Liver (tissue), 3 donors: ENCODE data around the gene PSEN1.

ENCODE experiments used
- FOXA1 ChIP-seq: IDR thresholded peaks from 2 replicates; pipeline ENCODE4 v1.6.1; 2016; ENCODE audit warnings: antibody characterized with exemption
- GABPA ChIP-seq, 2 donors: IDR thresholded peaks in 1 of 2; conservative IDR thresholded peaks in 1 of 2; 2 replicates each; pipeline ENCODE4 v1.6.1; 2016; ENCODE audit warnings: antibody characterized with exemption in 2 of 2, mild to moderate bottlenecking in 1 of 2, moderate library complexity in 1 of 2
- RAD21 ChIP-seq, 2 donors: IDR thresholded peaks; 2 replicates each; pipeline ENCODE4 v1.6.1; 2016; ENCODE audit warnings: antibody characterized with exemption in 2 of 2, mild to moderate bottlenecking in 2 of 2
- SP1 ChIP-seq: IDR thresholded peaks from 2 replicates; pipeline ENCODE4 v1.6.1; 2018; ENCODE audit warnings: antibody characterized with exemption, mild to moderate bottlenecking
- TAF1 ChIP-seq: conservative IDR thresholded peaks from 2 replicates; pipeline ENCODE4 v1.6.1; 2016; ENCODE audit warnings: antibody characterized with exemption, mild to moderate bottlenecking
- YY1 ChIP-seq: IDR thresholded peaks from 2 replicates; pipeline ENCODE4 v1.6.1; 2016; ENCODE audit warnings: antibody characterized with exemption, mild to moderate bottlenecking
- TF ChIP-seq, protein P1 (sequence below): fragments of 150-350 bp; IDR thresholded peaks from 2 replicates; pipeline ENCODE4 v1.5.1; 2017; ENCODE audit warnings: improper control_type of control experiment, low read depth, low read length; ENCODE audit not compliant: missing input control
- TF ChIP-seq, protein P2 (sequence below): IDR thresholded peaks from 2 replicates; pipeline ENCODE4 v1.6.1; 2016; ENCODE audit warnings: antibody characterized with exemption
- TF ChIP-seq, protein P3 (sequence below): IDR thresholded peaks from 2 replicates; pipeline ENCODE4 v1.6.1; 2016; ENCODE audit warnings: antibody characterized with exemption
- TF ChIP-seq, protein P4 (sequence below): IDR thresholded peaks from 2 replicates; pipeline ENCODE4 v1.6.1; 2016; ENCODE audit warnings: antibody characterized with exemption
- donor health status: healthy.
- donor health status: healthy.

DNA sequence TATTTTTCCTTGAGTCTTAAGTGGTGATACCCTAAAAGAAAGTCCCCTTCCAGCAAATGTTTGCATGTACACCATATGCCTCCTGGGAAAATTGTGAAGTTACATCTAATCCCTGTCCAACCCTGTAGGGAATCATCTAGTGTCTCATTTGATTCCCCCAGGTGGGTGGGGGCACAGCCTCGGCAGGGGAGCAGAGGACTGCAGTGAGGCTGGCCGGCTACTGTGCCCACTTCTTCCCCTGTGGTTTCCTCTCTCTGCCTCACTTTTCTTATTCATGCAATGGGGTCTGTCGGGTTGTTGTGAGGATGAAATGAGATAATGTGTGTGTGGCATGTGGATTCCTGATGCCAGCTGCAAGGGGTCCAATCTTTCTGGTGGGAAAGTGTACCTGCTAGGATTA lies 107.0 kb downstream of the PSEN1 start:
- TF ChIP-seq, protein P1, sequence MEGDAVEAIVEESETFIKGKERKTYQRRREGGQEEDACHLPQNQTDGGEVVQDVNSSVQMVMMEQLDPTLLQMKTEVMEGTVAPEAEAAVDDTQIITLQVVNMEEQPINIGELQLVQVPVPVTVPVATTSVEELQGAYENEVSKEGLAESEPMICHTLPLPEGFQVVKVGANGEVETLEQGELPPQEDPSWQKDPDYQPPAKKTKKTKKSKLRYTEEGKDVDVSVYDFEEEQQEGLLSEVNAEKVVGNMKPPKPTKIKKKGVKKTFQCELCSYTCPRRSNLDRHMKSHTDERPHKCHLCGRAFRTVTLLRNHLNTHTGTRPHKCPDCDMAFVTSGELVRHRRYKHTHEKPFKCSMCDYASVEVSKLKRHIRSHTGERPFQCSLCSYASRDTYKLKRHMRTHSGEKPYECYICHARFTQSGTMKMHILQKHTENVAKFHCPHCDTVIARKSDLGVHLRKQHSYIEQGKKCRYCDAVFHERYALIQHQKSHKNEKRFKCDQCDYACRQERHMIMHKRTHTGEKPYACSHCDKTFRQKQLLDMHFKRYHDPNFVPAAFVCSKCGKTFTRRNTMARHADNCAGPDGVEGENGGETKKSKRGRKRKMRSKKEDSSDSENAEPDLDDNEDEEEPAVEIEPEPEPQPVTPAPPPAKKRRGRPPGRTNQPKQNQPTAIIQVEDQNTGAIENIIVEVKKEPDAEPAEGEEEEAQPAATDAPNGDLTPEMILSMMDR: no peak
- TF ChIP-seq GABPA (IDR thresholded peaks at IDR 0.05 in 1 of 2, conservative IDR thresholded peaks at IDR 0.05 in 1 of 2): no peak
- TF ChIP-seq TAF1: no peak
- no peak for TF ChIP-seq RAD21 (IDR thresholded peaks at IDR 0.05)
- TF ChIP-seq YY1: no peak
- TF ChIP-seq, protein P2, sequence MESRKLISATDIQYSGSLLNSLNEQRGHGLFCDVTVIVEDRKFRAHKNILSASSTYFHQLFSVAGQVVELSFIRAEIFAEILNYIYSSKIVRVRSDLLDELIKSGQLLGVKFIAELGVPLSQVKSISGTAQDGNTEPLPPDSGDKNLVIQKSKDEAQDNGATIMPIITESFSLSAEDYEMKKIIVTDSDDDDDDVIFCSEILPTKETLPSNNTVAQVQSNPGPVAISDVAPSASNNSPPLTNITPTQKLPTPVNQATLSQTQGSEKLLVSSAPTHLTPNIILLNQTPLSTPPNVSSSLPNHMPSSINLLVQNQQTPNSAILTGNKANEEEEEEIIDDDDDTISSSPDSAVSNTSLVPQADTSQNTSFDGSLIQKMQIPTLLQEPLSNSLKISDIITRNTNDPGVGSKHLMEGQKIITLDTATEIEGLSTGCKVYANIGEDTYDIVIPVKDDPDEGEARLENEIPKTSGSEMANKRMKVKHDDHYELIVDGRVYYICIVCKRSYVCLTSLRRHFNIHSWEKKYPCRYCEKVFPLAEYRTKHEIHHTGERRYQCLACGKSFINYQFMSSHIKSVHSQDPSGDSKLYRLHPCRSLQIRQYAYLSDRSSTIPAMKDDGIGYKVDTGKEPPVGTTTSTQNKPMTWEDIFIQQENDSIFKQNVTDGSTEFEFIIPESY: no peak
- no peak for TF ChIP-seq SP1
- TF ChIP-seq, protein P3, sequence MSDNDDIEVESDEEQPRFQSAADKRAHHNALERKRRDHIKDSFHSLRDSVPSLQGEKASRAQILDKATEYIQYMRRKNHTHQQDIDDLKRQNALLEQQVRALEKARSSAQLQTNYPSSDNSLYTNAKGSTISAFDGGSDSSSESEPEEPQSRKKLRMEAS: no peak
- no peak for TF ChIP-seq FOXA1
- TF ChIP-seq, protein P4, sequence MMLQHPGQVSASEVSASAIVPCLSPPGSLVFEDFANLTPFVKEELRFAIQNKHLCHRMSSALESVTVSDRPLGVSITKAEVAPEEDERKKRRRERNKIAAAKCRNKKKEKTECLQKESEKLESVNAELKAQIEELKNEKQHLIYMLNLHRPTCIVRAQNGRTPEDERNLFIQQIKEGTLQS: no peak
